Lower lobe of right lung (tissue), 2 donors: ENCODE data around the gene SLC25A20. TPM values are rescaled to one million over a fixed set of nuclear protein-coding genes. Genes with fewer than 3 reads are reported as not detected.

Source experiments
- ATAC-seq, 2 donors: fragments of 200-7000 bp; cut with Tn5 transposase; one replicate each; pipeline ENCODE4 v1.9.1; 2020 to 2022; ENCODE audit warnings: mild to moderate bottlenecking in 2 of 2, moderate library complexity in 2 of 2
- DNase-seq: peaks from one replicate; pipeline ENCODE4 v3.0.0-alpha.2; 2020
- H3K27ac ChIP-seq: fragments of 200-600 bp; one replicate; pipeline ENCODE4 v1.8.0; 2022
- H3K27me3 ChIP-seq: fragments of 200-600 bp; one replicate; pipeline ENCODE4 v1.8.0; 2022; ENCODE audit warnings: low read depth
- H3K36me3 ChIP-seq: fragments of 200-600 bp; one replicate; pipeline ENCODE4 v1.8.0; 2022; ENCODE audit warnings: mild to moderate bottlenecking
- H3K4me1 ChIP-seq: fragments of 200-600 bp; one replicate; pipeline ENCODE4 v1.8.0; 2022
- H3K4me3 ChIP-seq: fragments of 200-600 bp; one replicate; pipeline ENCODE4 v1.8.0; 2022; ENCODE audit warnings: mild to moderate bottlenecking
- H3K9me3 ChIP-seq: fragments of 200-600 bp; one replicate; pipeline ENCODE4 v1.8.0; 2022
- CTCF ChIP-seq: fragments of 200-600 bp; IDR thresholded peaks from one replicate; pipeline ENCODE4 v1.8.0; 2022; ENCODE audit warnings: antibody characterized with exemption, mild to moderate bottlenecking
- intact Hi-C: fragments of 100-400 bp; cut with DNase I; formaldehyde crosslinking; loops from one replicate; pipeline ENCODE4 v1.11.0; 2022
- total RNA-seq: library from RNA; stranded (reverse); fragmentation: NEBNext Ultra II Directional; extraction: Animal tissue kit (Norgen Biotek cat#: 25700); gene quantifications from one replicate; pipeline ENCODE4 v1.2.1, GENCODE V29; 2021
- donor health status: DM: no; HTN: yes; CAD: no; lungs with severe emphysema.

SLC25A20 gene
- total RNA-seq, 1 donor from 2014 or later: 29.0 TPM

- no peak for DNase-seq
- Histone ChIP-seq H3K36me3 (no peaks in the 10 kb centered on the region), H3K4me1 (peaks cover 17% of the 10 kb centered on the region), H3K4me3 (no peak overlapping the region), H3K27me3 (no peaks in the 10 kb centered on the region), H3K9me3 (no peaks in the 10 kb centered on the region), H3K27ac (no peak overlapping the region)
- ATAC-seq: no peak
- intact Hi-C loops: no loop called here
- no peak for TF ChIP-seq CTCF
These were observed 77.9 kb downstream of the SLC25A20 start for GRCh38 chr3:48820612-48821324.

GRCh38 chr3:48819234-48820221 is 79.2 kb downstream of the SLC25A20 start:
- Histone ChIP-seq H3K4me3 (no peak overlapping the region), H3K4me1 (peaks cover 17% of the 10 kb centered on the region), H3K36me3 (no peaks in the 10 kb centered on the region), H3K9me3 (no peaks in the 10 kb centered on the region), H3K27ac (no peak overlapping the region), H3K27me3 (no peaks in the 10 kb centered on the region)
- no peak for ATAC-seq
- TF ChIP-seq CTCF: no peak
- intact Hi-C loops: no loop called here
- no peak for DNase-seq

GRCh38 chr3:48811524-48811923 is 87.2 kb downstream of the SLC25A20 start:
- H3K9me3 ChIP-seq: no peaks in the 10 kb centered on the region
- ATAC-seq (no peak), DNase-seq (no peak)
- intact Hi-C loops: no loop called here
- no peak overlapping the region for H3K4me3 ChIP-seq
- no peaks in the 10 kb centered on the region for H3K27me3 ChIP-seq
- no peaks in the 10 kb centered on the region for H3K36me3 ChIP-seq
- TF ChIP-seq CTCF: no peak
- H3K27ac ChIP-seq: no peak overlapping the region
- H3K4me1 ChIP-seq: peaks cover 13% of the 10 kb centered on the region

Other genes starting within 250 kb of the SLC25A20 start
- 1.0 TPM for gene CELSR3, start 236.0 kb downstream of the SLC25A20 start, total RNA-seq
- gene NCKIPSD, start 213.0 kb downstream of the SLC25A20 start, total RNA-seq: 20.7 TPM
- 56.3 TPM for gene IP6K2, start 181.7 kb downstream of the SLC25A20 start, total RNA-seq
- gene PRKAR2A, start 51.0 kb downstream of the SLC25A20 start, total RNA-seq: 45.5 TPM
- gene ARIH2, start 20.0 kb upstream of the SLC25A20 start, total RNA-seq: 87.4 TPM
- 44.0 TPM for gene P4HTM, start 91.4 kb upstream of the SLC25A20 start, total RNA-seq
- gene WDR6, start 108.5 kb upstream of the SLC25A20 start, total RNA-seq: 157 TPM
- gene DALRD3, start 119.7 kb upstream of the SLC25A20 start, total RNA-seq: 28.1 TPM
- gene NDUFAF3, start 123.2 kb upstream of the SLC25A20 start, total RNA-seq: 85.6 TPM
- gene IMPDH2, start 130.5 kb upstream of the SLC25A20 start, total RNA-seq: 112 TPM
- gene QRICH1, start 195.2 kb upstream of the SLC25A20 start, total RNA-seq: 85.4 TPM
- gene QARS1, start 205.9 kb upstream of the SLC25A20 start, total RNA-seq: 198 TPM
- gene USP19, start 221.9 kb upstream of the SLC25A20 start, total RNA-seq: 60.4 TPM
- 410 TPM for gene LAMB2, start 234.2 kb upstream of the SLC25A20 start, total RNA-seq